GM12878 (cell line): ENCODE measurements around the gene SNAPIN. TPM values are rescaled to one million over a fixed set of nuclear protein-coding genes. Genes with fewer than 3 reads are reported as not detected.

Experiments
- ATAC-seq: fragments of 200-7000 bp; cut with Tn5 transposase; 3 replicates; pipeline ENCODE4 v1.9.1; 2020; ENCODE audit warnings: mild to moderate bottlenecking, moderate library complexity
- BruUV-seq: library from RNA; stranded (reverse); fragments of 400-500 nt; replicated peaks from 2 replicates; lab custom pipeline; 2021; lab: Mats Ljungman, UMichigan
- CTCF ChIA-PET: fragments of 300-600 bp; sonication (Branson Sonifier 250); formaldehyde crosslinking; extraction: SDS; loops from one replicate; lab custom pipeline; 2021; ENCODE audit warnings: inconsistent platforms; lab: Yijun Ruan, JAX
- POLR2A ChIA-PET: fragments of 350-600 bp; formaldehyde crosslinking; extraction: SDS; loops from one replicate; lab custom pipeline; 2021; ENCODE audit warnings: inconsistent platforms; lab: Charles Lee
- RAD21 ChIA-PET: fragments of 300-600 bp; sonication (Branson Sonifier 250); formaldehyde crosslinking; loops from one replicate; lab custom pipeline; 2023; ENCODE audit warnings: antibody characterized with exemption; ENCODE audit not compliant: unreplicated experiment; lab: Charles Lee
- SMC1A ChIA-PET: fragments of 300-600 bp; sonication (Branson Sonifier 250); formaldehyde crosslinking; loops from one replicate; lab custom pipeline; 2023; ENCODE audit not compliant: unreplicated experiment, uncharacterized antibody; lab: Charles Lee
- DNase-seq: peaks from one replicate; pipeline ENCODE4 v3.0.0-alpha.2; 2011; ENCODE audit warnings: low read depth, low spot score
- FAIRE-seq: peaks from 3 replicates; lab custom pipeline; 2011; peaks lifted over from hg19 to GRCh38; lab: Jason Lieb, UNC
- H2AFZ ChIP-seq: 2 replicates; pipeline ENCODE4 v1.6.0; 2011; ENCODE audit warnings: low read depth, low read length, control low read depth; ENCODE audit not compliant: control insufficient read depth
- H3K27ac ChIP-seq: 2 replicates; pipeline ENCODE4 v1.5.1; 2011; ENCODE audit warnings: control low read depth; ENCODE audit not compliant: control insufficient read depth, insufficient read depth
- H3K27me3 ChIP-seq, 2 experiments: replicated peaks in 1 of 2; 2 replicates each; pipeline versions ENCODE4 v1.6.0 to v1.6.1; 2011; ENCODE audit warnings: low read length in 1 of 2; ENCODE audit not compliant: control insufficient read depth in 2 of 2, insufficient read depth in 2 of 2
- H3K36me3 ChIP-seq, 2 experiments: 2 replicates each; pipeline ENCODE4 v1.5.1; 2011; ENCODE audit warnings: low read length in 1 of 2; ENCODE audit not compliant: control insufficient read depth in 2 of 2, insufficient read depth in 2 of 2
- H3K4me1 ChIP-seq: 2 replicates; pipeline ENCODE4 v1.6.1; 2011; ENCODE audit warnings: mild to moderate bottlenecking, low read length, moderate library complexity, mixed read lengths; ENCODE audit not compliant: control insufficient read depth, insufficient read depth
- H3K4me2 ChIP-seq: 2 replicates; pipeline ENCODE4 v1.6.0; 2011; ENCODE audit warnings: control low read depth; ENCODE audit not compliant: control insufficient read depth, insufficient read depth
- H3K4me3 ChIP-seq: fragments of 200-600 bp; sonication (generic); 2 replicates; pipeline ENCODE4 v1.5.1; 2016
- H3K79me2 ChIP-seq: 2 replicates; pipeline ENCODE4 v1.6.0; 2011; ENCODE audit warnings: low read length; ENCODE audit not compliant: control insufficient read depth, insufficient read depth
- H3K9ac ChIP-seq: 2 replicates; pipeline ENCODE4 v1.8.0; 2011; ENCODE audit warnings: low read length, control low read depth, mixed read lengths; ENCODE audit not compliant: control insufficient read depth, insufficient read depth
- H3K9me3 ChIP-seq: replicated peaks from 3 replicates; pipeline ENCODE4 v1.5.1; 2011; ENCODE audit warnings: mild to moderate bottlenecking, low read length; ENCODE audit not compliant: control insufficient read depth, insufficient read depth
- H4K20me1 ChIP-seq: 2 replicates; pipeline ENCODE4 v1.6.0; 2011; ENCODE audit not compliant: control insufficient read depth, insufficient read depth
- ATF7 ChIP-seq: fragments of 450-650 bp; IDR thresholded peaks from 2 replicates; pipeline ENCODE4 v1.6.1; 2016; ENCODE audit warnings: low read depth, mild to moderate bottlenecking
- E2F4 ChIP-seq: IDR thresholded peaks from 2 replicates; pipeline ENCODE4 v1.6.1; 2012; ENCODE audit warnings: low read depth, low read length, improper control_type of control experiment
- EP300 ChIP-seq, 2 experiments: fragments of 150-350 bp in 1 of 2; IDR thresholded peaks; 2 replicates each; pipeline ENCODE4 v1.6.1; 2011 to 2012; ENCODE audit warnings: low read depth in 2 of 2, low read length in 2 of 2, borderline replicate concordance in 1 of 2, improper control_type of control experiment in 1 of 2, inconsistent platforms in 1 of 2; ENCODE audit not compliant: control insufficient read depth in 1 of 2
- IRF5 ChIP-seq: fragments of 450-650 bp; IDR thresholded peaks from 2 replicates; pipeline ENCODE4 v1.6.1; 2017; ENCODE audit warnings: borderline replicate concordance
- MAX ChIP-seq: IDR thresholded peaks from 2 replicates; pipeline ENCODE4 v1.6.1; 2012; ENCODE audit warnings: low read depth, low read length, improper control_type of control experiment
- NKRF ChIP-seq: fragments of 450-650 bp; conservative IDR thresholded peaks from 2 replicates; pipeline ENCODE4 v1.6.1; 2017; ENCODE audit warnings: mild to moderate bottlenecking, moderate library complexity
- POLR2A ChIP-seq: IDR thresholded peaks from 2 replicates; pipeline ENCODE4 v1.6.1; 2011; ENCODE audit warnings: low read depth, mild to moderate bottlenecking, low read length
- POLR2AphosphoS2 ChIP-seq: IDR thresholded peaks from 2 replicates; pipeline ENCODE4 v1.6.1; 2011; ENCODE audit warnings: low read depth, mild to moderate bottlenecking, low read length, improper control_type of control experiment, moderate library complexity
- RAD21 ChIP-seq: IDR thresholded peaks from 2 replicates; pipeline ENCODE4 v1.6.1; 2011; ENCODE audit warnings: mild to moderate bottlenecking, low read depth, low read length, moderate library complexity; ENCODE audit not compliant: insufficient read depth
- SIX5 ChIP-seq: IDR thresholded peaks from 2 replicates; pipeline ENCODE4 v1.6.1; 2011; ENCODE audit warnings: mild to moderate bottlenecking, low read depth, low read length, moderate library complexity; ENCODE audit not compliant: severe bottlenecking
- SP1 ChIP-seq: IDR thresholded peaks from one replicate; pipeline ENCODE4 v1.6.1; 2011; ENCODE audit warnings: low read depth, low read length
- STAT1 ChIP-seq: fragments of 450-650 bp; conservative IDR thresholded peaks from 2 replicates; pipeline ENCODE4 v1.6.1; 2014; ENCODE audit warnings: antibody characterized with exemption, mild to moderate bottlenecking
- TBL1XR1 ChIP-seq: IDR thresholded peaks from 2 replicates; pipeline ENCODE4 v1.6.1; 2012; ENCODE audit warnings: low read depth, low read length, improper control_type of control experiment
- YBX1 ChIP-seq: fragments of 450-650 bp; IDR thresholded peaks from 2 replicates; pipeline ENCODE4 v1.6.1; 2016; ENCODE audit warnings: antibody characterized with exemption
- ZBTB40 ChIP-seq: fragments of 450-650 bp; IDR thresholded peaks from 2 replicates; pipeline ENCODE4 v1.6.1; 2016; ENCODE audit warnings: mild to moderate bottlenecking, moderate library complexity, borderline replicate concordance
- WGBS: methylation state at CpG from one replicate; pipeline ENCODE4 v1.1.6; 2016; ENCODE audit warnings: low lambda C conversion rate; ENCODE audit not compliant: insufficient replicate concordance, insufficient coverage; ENCODE audit errors: missing lambda C conversion rate; 5-methylcytosine and 5-hydroxymethylcytosine counted together
- in situ Hi-C: fragments of 300-500 bp; cut with MboI; formaldehyde crosslinking; loops from 9 replicates; pipeline ENCODE4 v1.14.3; 2018; ENCODE audit warnings: mixed read lengths
- intact Hi-C: fragments of 100-400 bp; cut with micrococcal nuclease; formaldehyde crosslinking; loops from one replicate; pipeline ENCODE4 v1.14.2; 2022; ENCODE audit not compliant: unreplicated experiment
- polyA plus RNA-seq, 11 experiments: library from polyadenylated mRNA; depleted of rRNA in 4 of 11; unstranded in 6 of 11; stranded (reverse) in 5 of 11; fragments of >200 nt; fragmentation: Nextera tagmentation in 4 of 11; fragmentation: Illumina TruSeq in 1 of 11; extraction: Ambion mirVana in 4 of 11; extraction: Trizol in 1 of 11; gene quantifications; 1 replicate in 1 of 11; 2 replicates in 10 of 11; pipeline versions ENCODE4 v1.2.1 to v1.2.3, GENCODE V29; 2011 to 2016; ENCODE audit warnings: inconsistent platforms in 2 of 11, missing spikeins in 2 of 11, low read depth in 1 of 11
- total RNA-seq, 4 experiments: library from RNA; depleted of rRNA in 3 of 4; stranded (reverse); fragments of >200 nt in 3 of 4; fragmentation: Illumina TruSeq in 1 of 4; extraction: Trizol in 1 of 4; gene quantifications; 2 replicates each; pipeline versions ENCODE4 v1.2.1 to v1.2.3, GENCODE V29; 2013 to 2021

The SNAPIN gene
- total and polyA plus RNA-seq, 10 of the 15 experiments (the other 5 are each of a cell fraction or from before 2014, with no cell fraction given), result 12.4 to 78.1 (median 38.6) TPM

- no peak overlapping the region for H3K27ac ChIP-seq
- CTCF ChIA-PET, result interaction anchor here (1.4 kb wide), 1 partner anchor 299 kb away, joined by 4 read pairs; the partner anchor contains the start of gene RAB13
- no peak overlapping the region for H2AFZ ChIP-seq
- H3K9me3 ChIP-seq, result no peaks in the 10 kb centered on the region
- POLR2A ChIA-PET, result no interaction called here
- WGBS, result 39% methylated on average over 16 of the region's 16 CpGs
- H3K4me2 ChIP-seq, result no peak overlapping the region
- H3K36me3 ChIP-seq, result no peaks in the 10 kb centered on the region
- BruUV-seq, result no TSS peak
- FAIRE-seq (no peak), DNase-seq (no peak), ATAC-seq (no peak)
- H3K4me1 ChIP-seq, result no peaks in the 10 kb centered on the region
- RAD21 ChIA-PET, result no interaction called here
- no peak for TF ChIP-seq STAT1
- TF ChIP-seq YBX1, result no peak
- no peak for TF ChIP-seq POLR2A
- TF ChIP-seq E2F4, result no peak
- no peak for TF ChIP-seq SIX5
- no peak for TF ChIP-seq ATF7
- no peak for TF ChIP-seq NKRF
- no peak for TF ChIP-seq MAX
- no peak for TF ChIP-seq SP1
- TF ChIP-seq TBL1XR1, result no peak
- no peak for TF ChIP-seq ZBTB40
- no peak for TF ChIP-seq RAD21
- no peak for TF ChIP-seq EP300 (IDR thresholded peaks at IDR 0.05; ENCODE audit: borderline replicate concordance in 1 of 2, control insufficient read depth in 1 of 2, low read depth in 2 of 2, low read length in 2 of 2)
- TF ChIP-seq POLR2AphosphoS2, result no peak
- no peak for TF ChIP-seq IRF5
- in situ Hi-C loops (no loop called here), intact Hi-C loops (no loop called here)
- H3K9ac ChIP-seq, result no peak overlapping the region
- SMC1A ChIA-PET, result no interaction called here
- H3K4me3 ChIP-seq, result no peak overlapping the region
- H3K27me3 ChIP-seq, result peaks cover 0 to 2% of the 10 kb centered on the region in 2 experiments; a peak in 2 of 4 replicates
- no peaks in the 10 kb centered on the region for H4K20me1 ChIP-seq
- no peaks in the 10 kb centered on the region for H3K79me2 ChIP-seq
Measured at GRCh38 chr1:153687346-153688125, 29.0 kb downstream of the SNAPIN start.
